KOPT-K1 (cell line): ENCODE data around the gene CA7.

Experiments used
- H3K27ac ChIP-seq: fragments of 200-600 bp; sonication (generic); 2 replicates; pipeline ENCODE4 v1.5.1; 2016; ENCODE audit warnings: antibody characterized with exemption, mild to moderate bottlenecking, low read depth, low read length; ENCODE audit not compliant: poor library complexity, severe bottlenecking
- H3K36me3 ChIP-seq: fragments of 200-600 bp; sonication (generic); 2 replicates; pipeline ENCODE4 v1.5.1; 2017; ENCODE audit warnings: antibody characterized with exemption, mild to moderate bottlenecking, low read length, moderate library complexity; ENCODE audit not compliant: insufficient read depth
- H3K9me3 ChIP-seq: fragments of 200-600 bp; sonication (generic); 2 replicates; pipeline ENCODE4 v1.5.1; 2017; ENCODE audit warnings: antibody characterized with exemption, low read length, mild to moderate bottlenecking; ENCODE audit not compliant: insufficient read depth, poor library complexity, severe bottlenecking

CA7 gene

DNA sequence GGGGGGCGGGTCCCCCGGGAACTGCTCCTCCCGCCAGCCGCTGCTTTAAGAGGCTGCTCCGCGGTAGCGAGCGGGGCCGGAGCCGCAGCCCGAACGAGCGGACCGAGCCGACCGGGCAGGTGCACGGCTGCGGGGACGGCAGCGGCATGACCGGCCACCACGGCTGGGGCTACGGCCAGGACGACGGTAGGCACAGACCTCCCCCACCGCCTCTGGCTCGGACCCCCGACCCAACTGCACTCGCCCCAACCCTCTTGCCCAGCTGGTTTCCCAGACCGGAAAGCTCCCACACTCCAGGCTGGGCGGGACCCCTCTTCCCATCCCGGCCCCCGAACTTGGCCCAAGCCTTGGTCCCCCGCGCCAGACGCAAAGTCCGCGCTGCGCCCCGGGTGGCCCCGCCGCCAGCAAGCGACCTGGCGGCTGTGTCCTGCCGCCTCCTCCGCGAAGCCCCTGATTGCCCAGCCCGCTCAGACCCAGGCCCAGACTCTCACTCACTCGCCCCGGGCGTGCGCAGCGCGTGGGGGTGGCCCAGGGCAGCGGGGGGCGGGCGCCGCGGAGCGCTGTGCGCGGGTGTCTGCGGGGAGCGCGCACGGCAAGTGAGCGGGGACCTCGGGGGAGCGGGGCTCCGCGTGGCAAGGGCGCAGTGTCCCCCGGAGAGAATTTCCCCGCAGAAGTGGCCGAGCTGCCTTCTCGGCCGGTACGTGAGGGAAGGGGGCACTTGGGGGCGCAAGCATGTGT, at the start of gene CA7:
Gene CA7 (plus strand): TSS at position 73 of the 738 bp plus-strand sequence. CDS start 74 bp downstream, at position 147.
- H3K9me3 ChIP-seq, result no peaks in the 10 kb centered on the region
- no peak within 1 kb of the TSS for H3K27ac ChIP-seq
- H3K36me3 ChIP-seq, result no peaks in the 10 kb centered on the region

DNA sequence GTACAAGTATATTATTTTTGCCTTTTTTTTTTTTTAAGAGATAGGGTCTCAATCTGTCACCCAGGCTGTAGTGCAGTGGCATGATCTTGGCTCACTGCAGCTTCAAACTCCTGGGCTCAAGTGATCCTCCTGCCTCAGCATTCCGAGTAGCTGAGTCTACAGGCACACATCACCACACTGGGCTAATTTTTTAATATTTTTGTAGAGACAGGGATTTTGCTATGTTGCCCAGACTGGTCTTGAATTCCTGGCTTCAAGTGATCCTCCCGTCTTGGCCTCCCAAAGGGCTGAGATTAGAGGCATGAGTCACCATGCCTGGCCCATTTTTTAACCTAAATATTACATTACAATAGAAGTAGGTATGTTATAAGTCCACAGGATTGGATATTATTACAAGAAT, 46.1 kb upstream of the CA7 start:
- Histone ChIP-seq H3K27ac (no peak overlapping the region), H3K9me3 (no peaks in the 10 kb centered on the region), H3K36me3 (peaks cover 25% of the 10 kb centered on the region)

DNA sequence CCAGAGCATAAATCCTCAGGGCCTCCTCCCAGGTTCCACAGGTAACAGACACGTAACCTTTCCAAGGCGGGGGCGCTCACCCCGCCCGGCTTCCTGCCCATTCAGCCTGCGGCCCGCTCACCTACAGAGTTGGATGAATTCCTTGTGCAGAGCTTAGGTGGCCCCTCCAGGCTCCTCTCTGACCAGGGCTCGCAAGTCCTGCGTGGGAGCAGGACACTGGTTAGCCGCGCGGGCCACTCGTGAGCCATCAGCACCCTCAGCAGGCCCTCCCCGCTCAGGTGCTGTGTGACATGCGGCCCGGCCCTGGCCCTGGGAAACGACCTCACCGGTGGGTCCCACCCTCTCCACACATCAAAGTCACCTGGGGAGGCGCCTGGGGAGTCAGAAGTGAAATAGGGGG, 43.4 kb upstream of the CA7 start:
- Histone ChIP-seq H3K27ac (no peak overlapping the region), H3K36me3 (peaks cover 52% of the 10 kb centered on the region), H3K9me3 (no peaks in the 10 kb centered on the region)

DNA sequence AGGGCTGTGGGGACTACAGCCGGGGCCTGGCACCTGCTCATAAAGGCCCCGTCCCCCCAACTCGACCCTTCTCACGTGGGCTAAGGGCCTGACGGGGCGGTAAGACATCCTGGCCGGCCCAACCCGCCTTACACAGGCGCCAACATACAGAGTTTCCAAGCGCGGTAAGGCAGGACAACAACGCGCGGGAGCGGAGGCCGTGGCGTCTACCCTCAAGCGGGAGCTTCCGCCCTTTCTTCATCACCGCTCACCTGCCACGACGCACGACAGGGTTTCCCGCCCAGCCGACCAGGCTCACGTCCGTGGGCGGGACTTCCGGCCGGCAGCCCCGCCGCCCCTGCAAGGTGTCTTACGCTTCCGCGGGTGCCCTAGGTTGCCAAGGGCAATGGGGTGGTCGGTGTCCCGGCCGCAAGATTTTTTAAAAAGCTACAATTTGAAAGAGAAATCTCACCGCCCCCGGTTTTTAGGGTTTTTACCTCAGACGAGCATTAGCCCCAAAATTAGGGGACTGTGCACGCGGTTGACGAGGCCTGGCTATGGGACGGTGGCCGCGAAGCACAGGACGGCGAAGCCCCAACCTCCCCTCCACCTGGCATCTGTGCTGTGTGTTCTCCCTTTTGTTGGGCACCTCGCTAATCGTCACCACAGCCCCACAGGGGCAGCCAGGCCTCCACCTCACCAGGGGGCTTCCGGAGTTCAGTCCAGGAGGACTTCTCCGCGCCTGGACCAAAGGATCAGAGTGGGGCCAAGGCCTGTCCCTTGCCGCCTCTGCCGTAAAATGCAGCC, 42.7 kb upstream of the CA7 start, which contains the start of gene TERB1:
Gene TERB1 (minus strand): TSS at position 265 of the 786 bp plus-strand sequence. CDS start 4,786 bp downstream, outside the sequence.
- no peak within 1 kb of the TSS for H3K27ac ChIP-seq
- H3K9me3 ChIP-seq, result no peaks in the 10 kb centered on the region
- H3K36me3 ChIP-seq, result peaks cover 59% of the 10 kb centered on the region

DNA sequence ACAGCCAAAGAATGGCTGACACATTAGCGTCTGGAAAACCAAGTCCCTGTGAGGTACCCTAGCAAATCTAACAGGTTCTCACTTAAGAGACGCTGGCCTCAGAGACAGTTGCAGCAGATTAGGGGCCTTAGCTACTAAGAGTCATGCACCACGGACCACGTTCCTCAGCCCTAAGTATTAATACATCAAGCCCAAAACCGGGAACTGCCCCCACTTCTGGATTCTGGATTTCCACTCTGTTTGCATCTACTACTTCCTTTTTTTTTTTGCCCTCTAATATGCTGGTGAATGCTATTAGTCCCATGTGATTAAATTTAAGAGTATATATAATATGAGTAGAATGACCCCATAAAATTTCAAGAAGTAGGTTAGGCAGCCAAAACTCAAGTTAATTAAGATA, 42.1 kb upstream of the CA7 start:
- H3K36me3 ChIP-seq, result peaks cover 65% of the 10 kb centered on the region

DNA sequence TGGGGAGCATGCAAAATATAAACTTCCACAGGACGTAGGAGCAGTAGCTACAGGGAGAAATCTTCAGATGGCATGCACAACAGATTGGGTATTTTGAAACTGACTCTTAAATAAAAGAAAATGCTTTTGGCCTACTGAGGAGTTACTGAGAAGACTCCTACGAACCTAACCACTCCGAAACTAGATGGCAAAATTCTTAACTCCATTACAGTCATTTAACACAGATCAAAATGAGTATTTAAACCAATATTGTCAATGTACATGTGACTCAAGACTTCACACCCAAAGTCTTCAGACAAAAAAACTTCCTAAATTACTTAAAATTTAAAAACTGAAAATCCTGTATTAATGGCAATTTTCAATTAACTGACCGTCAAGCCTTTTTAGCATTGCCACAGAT, 34.4 kb upstream of the CA7 start:
- no peaks in the 10 kb centered on the region for H3K9me3 ChIP-seq
- H3K27ac ChIP-seq, result no peak overlapping the region
- H3K36me3 ChIP-seq, result peaks cover 97% of the 10 kb centered on the region

More for the DNA sequence above, 42.1 kb upstream of the CA7 start:
- Histone ChIP-seq H3K9me3 (no peaks in the 10 kb centered on the region), H3K27ac (no peak overlapping the region)

DNA sequence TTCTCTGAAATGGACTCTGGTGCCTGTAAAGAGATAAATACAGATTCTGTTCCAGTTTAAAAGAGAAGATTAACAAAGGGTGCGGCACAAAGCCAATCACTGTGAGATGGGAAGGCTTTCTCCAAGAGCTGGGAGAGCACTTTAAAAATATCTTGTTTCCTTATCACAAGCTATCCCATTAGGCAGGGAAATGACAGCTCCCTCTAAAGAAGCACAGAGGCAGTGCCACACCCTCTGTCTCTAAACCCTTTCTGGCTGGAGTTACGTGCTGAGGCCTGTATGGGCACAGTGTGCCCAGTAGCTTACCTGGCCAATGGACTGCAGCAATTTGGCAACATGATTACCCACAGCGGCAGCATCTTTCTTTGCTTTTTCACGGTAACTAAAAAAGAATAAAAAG, 33.8 kb upstream of the CA7 start:
- H3K36me3 ChIP-seq, result peaks cover 97% of the 10 kb centered on the region

DNA sequence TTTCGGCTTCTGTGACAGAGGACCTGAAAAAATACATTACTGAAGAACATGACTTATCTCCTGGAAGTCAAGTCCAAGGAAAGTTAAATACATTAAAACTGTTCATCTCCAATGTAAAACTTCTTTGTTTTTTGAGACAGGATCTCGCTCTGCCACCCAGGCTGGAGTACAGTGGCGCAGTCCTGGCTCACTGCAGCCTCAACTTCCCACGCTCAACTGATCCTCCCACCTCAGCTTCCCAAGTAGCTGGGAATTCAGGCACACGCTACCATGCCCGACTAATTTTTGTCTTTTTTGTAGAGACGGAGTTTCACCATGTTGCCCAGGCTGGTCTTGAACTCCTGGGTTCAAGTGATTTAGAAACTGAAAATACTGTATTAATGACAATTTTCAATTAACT, 33.2 kb upstream of the CA7 start:
- Histone ChIP-seq H3K36me3 (peaks cover 97% of the 10 kb centered on the region), H3K9me3 (no peaks in the 10 kb centered on the region), H3K27ac (no peak overlapping the region)

More for the DNA sequence above, 33.8 kb upstream of the CA7 start:
- Histone ChIP-seq H3K27ac (no peak overlapping the region), H3K9me3 (no peaks in the 10 kb centered on the region)

DNA sequence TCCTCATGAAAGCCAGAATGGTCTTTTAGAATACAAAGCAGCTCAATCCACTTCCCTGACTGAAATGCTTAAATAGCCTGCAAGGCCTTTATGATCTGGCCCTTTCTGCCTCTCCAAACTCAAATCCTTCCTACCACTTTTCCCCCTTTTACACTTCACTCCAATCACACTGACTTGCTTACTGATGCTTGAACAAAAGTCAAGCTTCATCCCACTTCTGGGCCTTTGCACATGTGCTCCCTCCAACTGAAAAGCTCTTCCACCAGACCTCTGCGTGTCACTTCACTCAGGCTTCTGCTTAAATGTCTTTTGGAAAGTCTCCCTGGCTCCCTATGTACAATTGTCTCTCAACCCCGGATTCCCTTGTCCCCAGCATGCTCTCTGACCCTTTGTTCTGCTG, 29.5 kb upstream of the CA7 start:
- peaks cover 98% of the 10 kb centered on the region for H3K36me3 ChIP-seq
- no peaks in the 10 kb centered on the region for H3K9me3 ChIP-seq

DNA sequence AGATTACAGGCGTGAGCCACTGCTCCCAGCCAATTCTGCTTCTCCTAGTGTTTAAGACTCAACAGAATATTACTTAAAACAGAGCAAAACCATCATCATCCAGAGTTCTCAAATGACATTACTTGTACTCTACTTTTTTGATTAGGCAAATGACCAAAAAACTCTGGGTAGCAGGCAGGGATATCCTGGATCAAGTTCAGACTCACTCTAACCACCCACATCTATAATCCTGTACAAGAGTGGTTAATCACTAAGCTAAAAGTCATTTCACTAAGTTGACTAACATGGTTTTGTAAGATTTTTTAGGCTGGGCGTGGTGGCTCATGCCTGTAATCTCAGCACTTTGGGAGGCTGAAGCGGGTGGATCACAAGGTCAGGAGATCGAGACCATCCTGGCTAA, 20.2 kb upstream of the CA7 start:
- Histone ChIP-seq H3K36me3 (peaks cover 99% of the 10 kb centered on the region), H3K9me3 (no peaks in the 10 kb centered on the region), H3K27ac (no peak overlapping the region)

More for the DNA sequence above, 29.5 kb upstream of the CA7 start:
- no peak overlapping the region for H3K27ac ChIP-seq

DNA sequence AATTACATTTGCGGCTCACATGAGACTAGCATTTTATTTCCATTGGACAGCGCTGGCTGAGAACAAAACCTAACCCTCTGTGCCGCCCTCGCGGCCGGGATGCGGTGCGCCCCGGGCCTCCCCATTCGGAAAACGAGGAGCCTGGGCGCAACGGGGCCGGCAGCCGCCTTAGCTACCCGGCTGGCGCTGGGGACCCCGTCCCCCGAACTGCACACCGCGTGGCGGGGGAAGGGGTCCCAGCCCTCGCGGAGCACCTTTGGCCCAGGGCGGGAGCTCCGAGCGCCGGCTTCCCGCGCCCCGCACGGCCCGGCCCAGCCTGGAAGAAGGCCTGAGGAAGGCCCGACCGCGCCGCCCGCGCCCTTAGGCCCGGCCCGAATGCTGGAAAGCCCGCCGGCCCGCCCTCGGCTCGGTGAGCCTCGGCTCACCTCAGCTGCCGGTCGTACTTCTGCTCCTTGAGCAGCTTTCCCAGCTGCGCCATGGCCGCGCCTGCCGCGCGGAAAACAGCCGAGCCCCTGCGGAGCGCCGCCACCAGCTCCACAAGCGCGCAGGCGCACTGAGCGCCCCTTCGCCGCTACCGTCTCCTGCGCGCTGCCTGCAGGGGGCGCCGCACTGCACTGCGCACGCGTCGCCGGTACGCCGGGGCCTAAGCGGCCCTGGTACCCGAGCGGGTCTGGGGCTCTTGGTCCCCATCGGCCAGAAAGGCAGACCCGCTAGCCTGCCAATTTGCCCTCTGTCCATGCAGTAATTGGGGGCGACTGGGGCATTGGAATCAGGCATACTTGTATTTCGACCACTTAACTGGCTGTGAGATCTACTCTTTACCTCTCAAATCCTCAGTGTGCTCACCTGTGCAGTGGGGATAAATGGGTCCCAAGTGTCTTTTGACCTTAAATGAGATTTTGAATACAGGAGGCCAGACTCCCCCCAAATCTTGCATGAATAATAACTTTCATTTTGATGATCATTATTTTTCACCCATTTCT, 13.5 kb upstream of the CA7 start, which contains the start of gene NAE1:
Gene NAE1 (minus strand): TSS at position 555 of the 983 bp plus-strand sequence. CDS start 77 bp downstream, at position 478.
- no peaks in the 10 kb centered on the region for H3K9me3 ChIP-seq
- peak within 1 kb of the TSS; percentile 82 for H3K27ac ChIP-seq
- H3K36me3 ChIP-seq, result peaks cover 32% of the 10 kb centered on the region

DNA sequence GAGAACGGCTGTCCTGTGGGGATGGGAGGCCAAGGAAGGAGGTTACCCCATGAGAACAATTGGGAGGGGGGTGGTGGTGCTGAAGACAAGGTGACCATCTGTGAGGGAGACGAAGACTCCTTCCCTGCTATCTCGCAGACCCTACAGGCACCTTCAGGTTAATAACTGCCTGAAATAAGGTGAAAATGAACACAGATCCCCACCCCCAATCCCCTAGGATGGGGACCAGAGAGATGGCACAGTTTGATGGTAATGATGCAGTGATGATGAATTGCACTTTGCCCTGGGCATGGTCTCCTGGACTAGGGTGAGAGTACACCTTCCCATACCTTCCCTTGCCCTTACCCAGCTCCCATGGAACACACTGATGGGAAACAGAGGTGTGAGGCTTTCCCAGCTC, 12.0 kb upstream of the CA7 start:
- Histone ChIP-seq H3K27ac (no peak overlapping the region), H3K36me3 (peaks cover 18% of the 10 kb centered on the region), H3K9me3 (no peaks in the 10 kb centered on the region)

DNA sequence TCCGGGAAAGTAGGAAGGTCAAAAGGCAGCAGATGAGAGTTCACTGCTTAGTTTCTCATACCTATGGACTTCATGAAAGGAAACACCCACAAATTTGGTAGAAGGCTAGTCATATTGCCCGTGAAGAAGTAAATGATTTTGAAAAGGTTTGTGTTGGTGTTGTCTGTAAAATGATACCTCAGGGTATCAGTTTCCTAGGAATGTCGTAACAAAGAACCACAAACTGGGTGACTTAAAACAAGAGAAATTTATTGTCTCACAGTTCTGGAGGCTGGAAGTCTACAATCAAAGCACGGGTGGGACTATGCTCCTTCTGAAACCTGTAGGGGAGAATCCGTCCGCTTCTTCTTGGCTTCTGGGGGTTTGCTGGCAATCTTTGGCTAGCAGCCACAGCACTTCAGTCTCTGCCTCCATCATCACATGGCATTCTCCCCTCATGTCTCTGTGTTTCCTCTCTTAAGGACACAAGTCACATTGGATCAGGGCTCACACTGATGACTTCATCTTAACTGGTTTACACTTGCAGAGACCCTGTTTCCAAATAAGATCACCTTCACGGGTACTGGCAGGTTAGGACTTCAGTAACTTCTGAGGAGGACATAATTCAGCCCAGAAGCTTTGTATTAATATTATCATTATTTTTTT, 11.4 kb upstream of the CA7 start:
- Histone ChIP-seq H3K9me3 (no peaks in the 10 kb centered on the region), H3K36me3 (peaks cover 12% of the 10 kb centered on the region), H3K27ac (no peak overlapping the region)

DNA sequence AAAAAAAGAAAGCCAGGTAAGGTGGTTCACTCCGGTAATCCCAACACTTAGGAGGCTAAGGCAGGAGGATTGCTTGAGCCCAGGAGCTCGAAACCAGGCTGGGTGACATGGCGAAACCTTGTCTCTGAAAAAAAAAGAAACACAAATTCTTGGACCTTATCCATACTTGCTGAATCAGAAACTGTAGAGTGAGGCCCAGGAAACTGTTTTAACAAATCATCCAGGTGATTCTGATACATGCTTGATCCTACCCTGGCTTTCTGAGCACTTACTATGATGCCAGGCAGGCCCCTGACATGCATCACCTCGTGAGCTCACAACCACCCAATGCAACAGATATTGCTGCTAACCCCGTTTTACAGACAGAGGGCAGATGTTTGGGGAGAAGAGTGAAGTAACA, 9.5 kb upstream of the CA7 start:
- H3K36me3 ChIP-seq, result no peaks in the 10 kb centered on the region
- no peak overlapping the region for H3K27ac ChIP-seq
- H3K9me3 ChIP-seq, result no peaks in the 10 kb centered on the region
